AG10803 (cell line): Measurements from ENCODE around the gene NOC2L.
A peak's percentile ranks its signal among the peaks of the same experiment; 100 is the strongest.

ENCODE experiments used
- DNase-seq: peaks from one replicate; pipeline ENCODE4 v3.0.0; 2010; ENCODE audit warnings: low read depth
- H3K4me3 ChIP-seq: 2 replicates; pipeline ENCODE4 v1.5.1; 2011; ENCODE audit warnings: mild to moderate bottlenecking, low read length, control low read depth
- TF ChIP-seq, protein P1 (sequence below): conservative IDR thresholded peaks from 2 replicates; pipeline ENCODE4 v1.5.1; 2011; ENCODE audit warnings: mild to moderate bottlenecking, low read length, control low read depth, inconsistent platforms

The NOC2L gene

DNA sequence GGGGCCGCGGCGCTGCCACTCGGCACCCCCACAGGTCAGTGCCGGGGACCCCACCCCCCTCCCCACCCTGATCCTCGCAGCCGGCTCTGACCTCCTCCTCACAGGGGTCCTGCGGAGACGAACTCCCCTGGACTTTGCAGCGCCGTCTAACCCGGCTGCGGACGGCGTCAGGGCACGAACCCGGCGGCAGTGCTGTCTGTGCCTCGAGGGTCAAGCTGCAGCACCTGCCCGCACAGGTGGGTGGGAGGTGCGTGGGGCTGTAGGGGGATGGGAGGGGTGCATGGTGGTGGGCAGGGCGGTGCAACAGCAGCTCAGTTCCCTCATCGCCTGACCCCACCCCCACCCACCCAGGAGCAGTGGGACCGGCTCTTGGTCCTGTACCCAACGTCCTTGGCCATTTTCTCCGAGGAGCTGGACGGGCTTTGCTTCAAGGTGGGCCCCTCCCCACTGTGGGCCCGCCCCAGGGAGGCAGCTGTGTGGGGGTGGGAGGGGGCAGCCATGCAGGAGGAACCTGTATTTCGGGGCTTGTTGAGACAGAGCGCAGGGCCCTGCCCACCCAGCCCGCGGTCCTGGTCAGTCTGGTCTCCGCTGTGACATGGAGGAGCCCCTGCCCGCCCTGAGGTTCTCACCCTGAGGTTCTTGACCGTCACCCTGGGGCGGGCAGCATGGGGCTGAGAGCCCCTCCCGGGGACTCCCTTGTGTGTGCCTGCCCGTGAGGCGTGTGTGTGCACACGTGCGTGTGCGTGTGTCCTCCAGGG lies 12.1 kb upstream of the NOC2L start:
- TF ChIP-seq, protein P1, sequence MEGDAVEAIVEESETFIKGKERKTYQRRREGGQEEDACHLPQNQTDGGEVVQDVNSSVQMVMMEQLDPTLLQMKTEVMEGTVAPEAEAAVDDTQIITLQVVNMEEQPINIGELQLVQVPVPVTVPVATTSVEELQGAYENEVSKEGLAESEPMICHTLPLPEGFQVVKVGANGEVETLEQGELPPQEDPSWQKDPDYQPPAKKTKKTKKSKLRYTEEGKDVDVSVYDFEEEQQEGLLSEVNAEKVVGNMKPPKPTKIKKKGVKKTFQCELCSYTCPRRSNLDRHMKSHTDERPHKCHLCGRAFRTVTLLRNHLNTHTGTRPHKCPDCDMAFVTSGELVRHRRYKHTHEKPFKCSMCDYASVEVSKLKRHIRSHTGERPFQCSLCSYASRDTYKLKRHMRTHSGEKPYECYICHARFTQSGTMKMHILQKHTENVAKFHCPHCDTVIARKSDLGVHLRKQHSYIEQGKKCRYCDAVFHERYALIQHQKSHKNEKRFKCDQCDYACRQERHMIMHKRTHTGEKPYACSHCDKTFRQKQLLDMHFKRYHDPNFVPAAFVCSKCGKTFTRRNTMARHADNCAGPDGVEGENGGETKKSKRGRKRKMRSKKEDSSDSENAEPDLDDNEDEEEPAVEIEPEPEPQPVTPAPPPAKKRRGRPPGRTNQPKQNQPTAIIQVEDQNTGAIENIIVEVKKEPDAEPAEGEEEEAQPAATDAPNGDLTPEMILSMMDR: no peak
- no peak overlapping the region for H3K4me3 ChIP-seq
- no peak for DNase-seq

DNA sequence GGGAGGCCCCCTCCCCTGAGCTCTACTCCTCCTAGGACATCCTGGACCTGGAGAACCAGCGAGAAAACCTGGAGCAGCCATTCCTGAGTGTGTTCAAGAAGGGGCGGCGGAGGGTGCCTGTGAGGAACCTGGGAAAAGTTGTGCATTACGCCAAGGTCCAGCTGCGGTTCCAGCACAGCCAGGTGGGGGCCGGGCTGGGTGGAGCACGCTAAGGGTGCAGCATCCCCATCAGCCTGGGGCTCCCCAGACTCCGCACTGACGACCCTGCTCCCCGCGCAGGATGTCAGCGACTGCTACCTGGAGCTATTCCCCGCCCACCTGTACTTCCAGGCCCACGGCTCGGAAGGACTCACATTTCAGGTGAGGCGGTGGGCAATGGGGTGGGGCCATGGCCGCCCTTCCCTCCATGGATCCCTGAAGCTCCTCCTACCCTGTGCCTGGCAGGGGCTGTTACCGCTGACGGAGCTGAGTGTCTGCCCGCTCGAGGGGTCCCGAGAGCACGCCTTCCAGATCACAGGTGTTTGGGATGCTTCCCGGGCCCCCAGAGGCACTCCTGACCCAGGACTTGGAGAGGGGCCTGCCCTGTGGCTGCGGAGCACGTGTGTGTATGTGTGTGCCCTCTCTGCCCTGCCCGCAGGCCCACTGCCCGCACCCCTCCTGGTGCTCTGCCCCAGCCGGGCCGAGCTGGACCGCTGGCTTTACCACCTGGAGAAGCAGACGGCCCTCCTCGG lies 11.4 kb upstream of the NOC2L start:
- TF ChIP-seq, protein P1: no peak
- no peak for DNase-seq
- no peak overlapping the region for H3K4me3 ChIP-seq

DNA sequence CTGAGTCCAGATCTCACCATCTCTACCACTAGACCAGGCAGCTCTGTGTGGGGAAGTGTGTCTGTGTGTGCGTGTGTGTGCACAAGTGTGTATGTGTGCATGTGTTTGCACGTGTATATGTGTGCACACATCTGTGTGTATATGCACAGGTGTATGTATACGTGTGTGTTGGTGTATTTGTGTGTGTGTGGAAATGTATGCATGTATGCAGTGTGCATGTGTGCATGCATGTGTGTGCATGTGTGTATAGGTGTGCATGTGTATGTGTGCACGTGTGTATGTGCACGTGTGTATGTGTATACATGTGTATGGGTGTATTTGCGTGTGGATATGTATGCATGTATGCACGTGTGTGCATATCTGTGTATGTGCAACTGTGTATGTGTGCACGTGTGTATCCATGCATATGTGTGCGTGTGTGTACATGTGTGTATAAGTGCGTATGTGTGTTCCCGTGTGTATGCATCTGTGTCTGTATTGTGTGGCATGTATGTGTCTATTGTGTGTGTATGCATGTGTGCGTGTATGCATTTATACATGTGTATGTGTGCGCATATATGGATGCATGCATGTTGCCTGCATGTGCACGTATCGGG lies 10.3 kb upstream of the NOC2L start:
- no peak overlapping the region for H3K4me3 ChIP-seq
- TF ChIP-seq, protein P1: no peak
- no peak for DNase-seq

DNA sequence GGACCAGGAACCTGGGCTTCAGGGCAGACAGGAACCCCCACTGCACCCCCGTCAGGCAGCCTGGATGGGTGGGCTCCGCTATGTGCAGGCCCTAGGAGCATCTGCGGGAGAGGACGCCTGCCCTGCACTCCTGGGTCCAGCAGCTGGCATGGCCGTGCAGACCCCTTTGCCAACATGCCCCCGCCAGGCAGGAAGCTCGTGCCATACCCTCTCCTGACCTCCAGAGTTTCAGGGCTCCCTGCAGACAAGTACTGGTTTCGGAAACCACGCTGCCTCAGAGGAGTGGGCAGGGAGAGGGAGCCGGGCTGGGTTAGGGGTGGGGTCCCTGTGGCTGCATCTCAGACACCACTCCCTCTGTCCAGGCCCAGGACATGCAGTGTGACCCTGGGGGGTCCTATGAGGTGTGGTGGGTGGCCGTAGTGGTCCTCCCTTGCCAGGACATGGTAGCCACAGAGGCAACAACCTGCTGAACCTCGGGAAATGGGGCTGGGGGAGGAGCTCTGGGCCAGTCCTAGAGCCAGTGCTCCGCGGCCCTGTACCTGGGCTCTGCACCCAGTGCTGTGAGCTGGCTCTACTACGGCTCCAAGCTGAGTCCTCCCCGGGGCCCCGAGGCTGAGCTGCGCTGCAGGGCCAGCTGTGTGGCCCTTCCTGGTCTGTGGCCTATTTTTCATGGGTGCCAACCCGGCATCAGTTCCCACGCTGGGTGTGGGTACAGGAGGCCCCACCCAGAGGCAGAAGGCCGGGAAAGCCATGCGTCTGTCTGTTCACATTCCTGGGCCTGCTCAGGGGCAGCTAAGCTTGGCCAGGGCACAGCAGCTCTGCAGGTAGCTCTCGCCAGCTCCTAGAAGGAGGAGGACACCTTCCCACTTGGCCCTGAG lies 8.6 kb upstream of the NOC2L start:
- no peak for DNase-seq
- H3K4me3 ChIP-seq: no peak overlapping the region
- TF ChIP-seq, protein P1: no peak

DNA sequence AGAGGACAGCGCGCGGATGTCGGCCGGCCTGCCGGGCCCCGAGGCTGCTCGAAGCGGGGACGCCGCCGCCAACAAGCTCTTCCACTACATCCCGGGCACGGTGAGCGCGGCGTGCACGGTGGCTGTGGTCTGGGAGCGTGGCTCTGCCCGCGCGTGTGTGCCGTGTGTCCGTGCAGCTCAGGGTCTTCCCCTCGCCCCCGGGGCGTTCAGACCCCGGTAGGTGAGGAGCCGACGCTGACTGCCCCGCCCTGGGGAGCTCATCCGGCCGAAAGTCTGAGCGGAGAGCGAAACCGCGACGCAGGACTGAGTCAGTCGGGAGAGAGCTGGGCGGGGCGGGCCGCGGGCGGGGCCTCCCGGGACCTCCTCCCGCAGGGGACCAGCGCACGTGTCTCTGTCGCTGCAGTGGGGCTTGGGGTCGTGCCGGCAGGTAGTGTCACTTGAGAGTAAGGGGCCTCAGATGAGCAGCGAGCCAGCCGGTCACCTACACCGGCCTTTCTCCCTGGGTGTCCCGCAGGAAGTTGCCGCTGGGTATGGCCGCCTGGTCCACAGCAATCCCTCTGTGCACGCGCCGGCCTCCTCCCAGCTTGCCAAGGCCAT lies 7.7 kb upstream of the NOC2L start:
- TF ChIP-seq, protein P1: no peak
- peak; percentile 47 for DNase-seq
- peak overlapping the region; percentile 78 for H3K4me3 ChIP-seq

DNA sequence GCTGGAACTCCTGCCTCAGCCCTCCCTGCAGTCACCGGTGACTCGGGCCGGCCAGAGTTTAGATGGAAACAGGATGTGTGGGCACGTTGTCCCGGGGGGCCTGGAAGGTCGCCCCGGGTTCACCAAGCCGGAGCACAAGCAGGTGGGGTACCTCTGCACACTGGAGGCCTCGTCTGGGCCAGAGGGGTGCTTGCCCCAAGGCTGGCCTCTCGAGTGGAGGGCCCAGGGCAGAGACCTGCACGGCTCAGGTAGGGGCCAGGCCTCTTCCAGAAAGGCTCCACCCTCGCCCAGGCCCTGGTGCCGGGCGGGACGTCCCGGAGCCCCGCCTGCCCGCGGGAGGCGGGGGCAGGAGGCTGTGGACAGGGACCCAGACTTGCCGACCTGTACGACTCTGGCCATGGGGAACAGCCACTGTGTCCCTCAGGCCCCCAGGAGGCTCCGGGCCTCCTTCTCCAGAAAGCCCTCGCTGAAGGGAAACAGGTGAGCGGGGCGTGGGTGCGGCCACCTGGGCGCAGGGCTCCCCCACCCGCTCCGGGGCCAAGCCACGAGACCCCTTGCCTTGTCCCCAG lies 7.2 kb upstream of the NOC2L start, which contains the start of gene PLEKHN1:
Gene PLEKHN1 (plus strand): TSS at position 348 of the 569 bp plus-strand sequence. CDS start 50 bp downstream, at position 398.
- TF ChIP-seq, protein P1: no peak
- DNase-seq: peak; percentile 28
- peak within 1 kb of the TSS; percentile 78 for H3K4me3 ChIP-seq
